ENCODE results near the gene SGMS1. TPM values are rescaled to one million over a fixed set of nuclear protein-coding genes. Genes with fewer than 3 reads are reported as not detected.

The SGMS1 gene
- total and polyA plus RNA-seq, 10 donors: 5.9 to 84.3 (median 34.6) TPM

- Histone ChIP-seq H3K4me3 (no peak overlapping the region), H3K27ac (no peak overlapping the region), H3K4me1 (peaks cover 4 to 52% (median 37%) of the 10 kb centered on the region in 6 donors), H3K27me3 (replicated peaks in 1 of 7) (no peaks in the 10 kb centered on the region), H3K36me3 (peaks cover 0 to 4% (median 0%) of the 10 kb centered on the region in 6 donors), H3K9me3 (no peaks in the 10 kb centered on the region)
- no peak for DNase-seq
- intact Hi-C loops (cut with DNase I; ENCODE audit: low total_unique reads): no loop called here
- 79 to 86% (median 84%) methylated on average over 3 of the region's 3 CpGs for WGBS, 5 donors
- no peak for TF ChIP-seq CTCF (IDR thresholded peaks at IDR 0.05 in 8 of 11, conservative IDR thresholded peaks at IDR 0.05 in 3 of 11)
- no peak for TF ChIP-seq POLR2A (IDR thresholded peaks at IDR 0.05)
- TF ChIP-seq POLR2AphosphoS5 (IDR thresholded peaks at IDR 0.05): no peak
Observed at GRCh38 chr10:50510517-50511473, 113.0 kb downstream of the SGMS1 start.

DNA sequence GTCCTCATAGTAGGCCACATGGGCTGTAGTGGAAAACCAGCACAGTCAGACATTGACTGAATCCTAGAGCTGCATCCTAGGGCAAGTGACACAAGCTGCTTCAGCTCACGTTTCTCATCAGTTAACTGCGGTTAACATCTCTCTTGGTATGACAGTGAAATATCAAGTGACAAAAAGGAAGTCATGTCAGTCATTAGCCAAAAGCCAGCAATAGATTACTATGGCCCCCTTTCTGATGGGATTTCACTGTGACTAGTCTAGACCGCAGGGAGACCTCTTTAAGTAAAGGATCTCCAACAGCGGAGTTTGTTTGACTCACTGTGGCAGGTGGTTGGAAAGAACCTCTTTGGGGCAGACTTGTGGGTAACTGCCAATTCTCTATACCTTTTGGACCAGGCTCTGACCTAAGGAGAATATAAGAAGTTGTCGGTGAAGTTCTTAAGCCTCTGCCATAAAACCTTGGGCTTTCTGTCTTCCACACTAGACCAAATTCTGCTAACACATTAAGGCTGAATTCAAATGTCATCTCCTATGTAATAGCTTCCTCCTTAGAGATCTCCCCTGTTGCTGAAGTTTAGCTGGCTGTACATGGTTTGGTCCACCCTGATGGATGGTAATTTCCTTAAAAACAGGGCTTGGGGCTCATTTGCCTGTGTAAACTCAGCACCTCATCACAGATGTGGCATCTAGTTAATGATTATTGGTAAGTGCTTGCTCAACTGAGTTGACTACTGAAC lies 115.3 kb downstream of the SGMS1 start:
- Histone ChIP-seq H3K27ac (no peak overlapping the region), H3K9me3 (no peaks in the 10 kb centered on the region), H3K27me3 (replicated peaks in 1 of 7) (no peaks in the 10 kb centered on the region), H3K4me1 (peaks cover 4 to 52% (median 36%) of the 10 kb centered on the region in 6 donors), H3K4me3 (no peak overlapping the region), H3K36me3 (no peaks in the 10 kb centered on the region)
- intact Hi-C loops (cut with DNase I; ENCODE audit: low total_unique reads): no loop called here
- TF ChIP-seq POLR2AphosphoS5 (IDR thresholded peaks at IDR 0.05) (no peak), POLR2A (IDR thresholded peaks at IDR 0.05) (no peak), CTCF (IDR thresholded peaks at IDR 0.05 in 8 of 11, conservative IDR thresholded peaks at IDR 0.05 in 3 of 11) (no peak)
- WGBS, 5 donors: 72 to 88% (median 75%) methylated on average over 5 of the region's 5 CpGs
- DNase-seq: no peak

DNA sequence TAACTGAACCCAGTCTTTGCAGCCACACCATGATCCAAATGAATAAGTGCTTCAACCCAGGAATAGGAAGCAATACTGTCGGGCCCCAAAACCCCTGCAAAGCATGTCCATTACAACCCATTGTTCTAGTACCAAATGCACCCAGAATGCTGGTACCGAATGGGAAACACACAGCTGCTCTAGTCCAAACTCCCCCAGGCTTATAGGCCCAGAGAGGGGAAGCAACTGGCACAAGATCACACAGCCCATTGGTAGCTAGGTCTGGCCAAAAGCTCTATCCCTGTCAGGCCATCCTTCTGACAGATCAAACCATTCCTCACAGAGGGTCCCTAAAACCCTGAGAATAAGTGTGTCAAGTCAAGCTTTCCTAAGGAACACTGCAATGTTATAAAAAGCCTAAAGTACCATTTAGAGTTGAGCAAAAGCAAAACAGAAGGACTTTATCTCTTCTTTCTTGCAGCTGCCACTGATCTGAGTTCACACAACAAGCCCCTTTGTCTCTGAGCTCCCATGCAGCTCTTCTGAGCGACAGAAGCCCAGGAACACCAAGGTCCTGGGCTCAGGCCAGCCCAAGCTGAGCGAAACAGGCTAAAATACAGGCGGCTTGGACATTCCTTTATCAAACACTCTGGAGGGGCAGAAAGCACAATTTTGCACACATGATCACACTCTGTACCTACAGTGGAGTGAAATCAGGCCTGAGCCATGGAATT lies 116.7 kb downstream of the SGMS1 start:
- DNase-seq: no peak
- Histone ChIP-seq H3K36me3 (no peaks in the 10 kb centered on the region), H3K4me1 (peaks cover 0 to 52% (median 31%) of the 10 kb centered on the region in 6 donors), H3K27ac (no peak overlapping the region), H3K27me3 (replicated peaks in 1 of 7) (no peaks in the 10 kb centered on the region), H3K4me3 (no peak overlapping the region), H3K9me3 (no peaks in the 10 kb centered on the region)
- 92 to 97% (median 95%) methylated on average over 4 to 5 of the region's 5 CpGs for WGBS, 5 donors
- TF ChIP-seq CTCF (IDR thresholded peaks at IDR 0.05 in 8 of 11, conservative IDR thresholded peaks at IDR 0.05 in 3 of 11) (no peak), POLR2AphosphoS5 (IDR thresholded peaks at IDR 0.05) (no peak), POLR2A (IDR thresholded peaks at IDR 0.05) (no peak)
- intact Hi-C loops (cut with DNase I; ENCODE audit: low total_unique reads): no loop called here
